Peyer's patch (tissue), 4 donors: ENCODE results near the gene RPS3.

Source experiments
- POLR2A ChIP-seq, 2 donors: fragments of 450-650 bp; IDR thresholded peaks; one replicate each; pipeline ENCODE4 v1.5.1; 2017; ENCODE audit warnings: antibody characterized with exemption in 2 of 2, mild to moderate bottlenecking in 2 of 2, moderate library complexity in 2 of 2
- TF ChIP-seq, protein P1 (sequence below), 6 experiments: fragments of 450-650 bp in 4 of 6; fragments of 200-600 bp in 2 of 6; sonication (generic) in 1 of 6; IDR thresholded peaks; one replicate each; pipeline ENCODE4 v1.5.1; 2017 to 2019; ENCODE audit warnings: antibody characterized with exemption in 6 of 6, mild to moderate bottlenecking in 3 of 6, moderate library complexity in 1 of 6

DNA sequence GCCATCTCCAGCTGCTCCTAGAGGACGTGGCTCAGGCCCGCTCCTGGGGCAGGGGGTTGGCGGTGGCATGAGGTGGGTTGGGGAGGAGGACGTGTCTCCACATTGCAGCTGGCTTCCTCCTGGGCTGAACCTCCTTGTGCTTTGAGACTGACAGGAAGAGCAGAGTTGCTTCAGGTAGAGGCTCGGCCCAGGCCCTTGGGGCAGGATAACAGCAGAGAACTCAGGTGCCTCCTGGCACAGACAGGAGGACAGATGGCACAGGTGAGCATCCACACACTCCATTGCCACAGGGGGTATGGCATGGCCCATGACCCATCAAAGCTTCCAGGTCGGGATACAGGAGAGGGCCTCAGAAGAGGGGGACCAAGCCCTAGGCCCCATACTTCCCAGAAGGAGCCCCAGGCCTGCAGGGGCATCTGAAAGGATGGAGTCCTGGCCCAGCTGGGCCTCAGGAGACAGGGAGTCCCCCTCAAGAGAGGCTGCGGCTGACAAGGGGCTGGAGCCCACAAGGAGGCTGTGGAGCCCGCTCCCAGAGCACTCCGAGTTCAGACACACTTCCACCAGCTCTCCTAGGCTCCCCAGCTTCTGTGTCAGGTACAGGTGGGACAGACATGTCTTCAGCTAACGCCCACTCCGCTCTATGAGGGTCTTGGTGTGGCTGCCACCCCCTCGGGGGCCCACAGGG, 35.7 kb downstream of the RPS3 start:
- TF ChIP-seq, protein P1, sequence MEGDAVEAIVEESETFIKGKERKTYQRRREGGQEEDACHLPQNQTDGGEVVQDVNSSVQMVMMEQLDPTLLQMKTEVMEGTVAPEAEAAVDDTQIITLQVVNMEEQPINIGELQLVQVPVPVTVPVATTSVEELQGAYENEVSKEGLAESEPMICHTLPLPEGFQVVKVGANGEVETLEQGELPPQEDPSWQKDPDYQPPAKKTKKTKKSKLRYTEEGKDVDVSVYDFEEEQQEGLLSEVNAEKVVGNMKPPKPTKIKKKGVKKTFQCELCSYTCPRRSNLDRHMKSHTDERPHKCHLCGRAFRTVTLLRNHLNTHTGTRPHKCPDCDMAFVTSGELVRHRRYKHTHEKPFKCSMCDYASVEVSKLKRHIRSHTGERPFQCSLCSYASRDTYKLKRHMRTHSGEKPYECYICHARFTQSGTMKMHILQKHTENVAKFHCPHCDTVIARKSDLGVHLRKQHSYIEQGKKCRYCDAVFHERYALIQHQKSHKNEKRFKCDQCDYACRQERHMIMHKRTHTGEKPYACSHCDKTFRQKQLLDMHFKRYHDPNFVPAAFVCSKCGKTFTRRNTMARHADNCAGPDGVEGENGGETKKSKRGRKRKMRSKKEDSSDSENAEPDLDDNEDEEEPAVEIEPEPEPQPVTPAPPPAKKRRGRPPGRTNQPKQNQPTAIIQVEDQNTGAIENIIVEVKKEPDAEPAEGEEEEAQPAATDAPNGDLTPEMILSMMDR (IDR thresholded peaks at IDR 0.05) = no peak
- no peak for TF ChIP-seq POLR2A (IDR thresholded peaks at IDR 0.05)
